Measurements from ENCODE around the gene JPH3. TPM values are rescaled to one million over a fixed set of nuclear protein-coding genes. Genes with fewer than 3 reads are reported as not detected.

The JPH3 gene
- polyA plus RNA-seq, 1 donor (not counting 4 experiments of a cell fraction or from before 2014, with no cell fraction given): not detected

DNA sequence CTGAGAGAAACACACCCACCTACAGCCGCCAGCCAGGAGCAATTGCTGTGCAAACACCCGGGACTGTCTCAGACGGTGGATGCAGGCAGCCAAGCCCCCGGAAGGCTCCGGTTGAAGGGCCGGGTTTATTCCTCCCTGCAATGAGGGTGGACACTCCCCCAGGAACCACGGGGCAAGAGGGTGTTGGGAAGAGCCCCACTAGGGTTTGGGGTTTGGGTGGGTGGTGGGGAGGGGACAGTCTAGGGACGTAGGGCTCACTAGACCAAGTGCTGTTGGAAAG is 19.2 kb downstream of the JPH3 start:
- peaks cover 5% of the 10 kb centered on the region for H3K4me1 ChIP-seq (ENCODE audit: control insufficient read depth, extremely low read depth, insufficient read depth, low read length)
- H3K27ac ChIP-seq (ENCODE audit: control insufficient read depth, insufficient read depth, low read length): no peak overlapping the region
- H4K20me1 ChIP-seq (ENCODE audit: control insufficient read depth, extremely low read depth, insufficient read depth, low read length): no peaks in the 10 kb centered on the region
- peaks cover 20% of the 10 kb centered on the region for H3K27me3 ChIP-seq (ENCODE audit: control insufficient read depth, extremely low read depth, insufficient read depth, low read length)
- H3K4me2 ChIP-seq (ENCODE audit: control insufficient read depth, extremely low read depth, insufficient read depth, low read depth, low read length): no peak overlapping the region
- TF ChIP-seq EZH2 (IDR thresholded peaks at IDR 0.05; ENCODE audit: low read length): no peak
- TF ChIP-seq, protein P1, sequence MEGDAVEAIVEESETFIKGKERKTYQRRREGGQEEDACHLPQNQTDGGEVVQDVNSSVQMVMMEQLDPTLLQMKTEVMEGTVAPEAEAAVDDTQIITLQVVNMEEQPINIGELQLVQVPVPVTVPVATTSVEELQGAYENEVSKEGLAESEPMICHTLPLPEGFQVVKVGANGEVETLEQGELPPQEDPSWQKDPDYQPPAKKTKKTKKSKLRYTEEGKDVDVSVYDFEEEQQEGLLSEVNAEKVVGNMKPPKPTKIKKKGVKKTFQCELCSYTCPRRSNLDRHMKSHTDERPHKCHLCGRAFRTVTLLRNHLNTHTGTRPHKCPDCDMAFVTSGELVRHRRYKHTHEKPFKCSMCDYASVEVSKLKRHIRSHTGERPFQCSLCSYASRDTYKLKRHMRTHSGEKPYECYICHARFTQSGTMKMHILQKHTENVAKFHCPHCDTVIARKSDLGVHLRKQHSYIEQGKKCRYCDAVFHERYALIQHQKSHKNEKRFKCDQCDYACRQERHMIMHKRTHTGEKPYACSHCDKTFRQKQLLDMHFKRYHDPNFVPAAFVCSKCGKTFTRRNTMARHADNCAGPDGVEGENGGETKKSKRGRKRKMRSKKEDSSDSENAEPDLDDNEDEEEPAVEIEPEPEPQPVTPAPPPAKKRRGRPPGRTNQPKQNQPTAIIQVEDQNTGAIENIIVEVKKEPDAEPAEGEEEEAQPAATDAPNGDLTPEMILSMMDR (optimal IDR thresholded peaks at IDR 0.05 in 1 of 3, IDR thresholded peaks at IDR 0.05 in 1 of 3, conservative IDR thresholded peaks at IDR 0.05 in 1 of 3; ENCODE audit: extremely low read depth in 1 of 3, insufficient read depth in 2 of 3, low read length in 3 of 3): no peak
- no peak overlapping the region for H2AFZ ChIP-seq (ENCODE audit: control insufficient read depth, low read length)
- no peaks in the 10 kb centered on the region for H3K36me3 ChIP-seq (ENCODE audit: control insufficient read depth in 2 of 2, extremely low read depth in 1 of 2, insufficient read depth in 2 of 2, low read length in 2 of 2)
- DNase-seq (ENCODE audit: low read depth, low spot score) (no peak), FAIRE-seq (no peak)
- no peaks in the 10 kb centered on the region for H3K9me3 ChIP-seq (ENCODE audit: control insufficient read depth, low read depth, low read length)
- no peaks in the 10 kb centered on the region for H3K9me1 ChIP-seq (ENCODE audit: control insufficient read depth, extremely low read depth, insufficient read depth, low read length)
- no peaks in the 10 kb centered on the region for H3K79me2 ChIP-seq (ENCODE audit: control insufficient read depth, insufficient read depth, low read length)
- H3K4me3 ChIP-seq (ENCODE audit: control insufficient read depth in 2 of 3, extremely low read depth in 1 of 3, insufficient read depth in 2 of 3, low read depth in 1 of 3, low read length in 3 of 3): no peak overlapping the region
- dilution Hi-C loops (cut with MboI; ENCODE audit: extremely low pct_ligation_motif_present, low sequenced_read_pairs): no loop called here
- no peak overlapping the region for H3K9ac ChIP-seq (ENCODE audit: control insufficient read depth, extremely low read depth, insufficient read depth, low read length)

DNA sequence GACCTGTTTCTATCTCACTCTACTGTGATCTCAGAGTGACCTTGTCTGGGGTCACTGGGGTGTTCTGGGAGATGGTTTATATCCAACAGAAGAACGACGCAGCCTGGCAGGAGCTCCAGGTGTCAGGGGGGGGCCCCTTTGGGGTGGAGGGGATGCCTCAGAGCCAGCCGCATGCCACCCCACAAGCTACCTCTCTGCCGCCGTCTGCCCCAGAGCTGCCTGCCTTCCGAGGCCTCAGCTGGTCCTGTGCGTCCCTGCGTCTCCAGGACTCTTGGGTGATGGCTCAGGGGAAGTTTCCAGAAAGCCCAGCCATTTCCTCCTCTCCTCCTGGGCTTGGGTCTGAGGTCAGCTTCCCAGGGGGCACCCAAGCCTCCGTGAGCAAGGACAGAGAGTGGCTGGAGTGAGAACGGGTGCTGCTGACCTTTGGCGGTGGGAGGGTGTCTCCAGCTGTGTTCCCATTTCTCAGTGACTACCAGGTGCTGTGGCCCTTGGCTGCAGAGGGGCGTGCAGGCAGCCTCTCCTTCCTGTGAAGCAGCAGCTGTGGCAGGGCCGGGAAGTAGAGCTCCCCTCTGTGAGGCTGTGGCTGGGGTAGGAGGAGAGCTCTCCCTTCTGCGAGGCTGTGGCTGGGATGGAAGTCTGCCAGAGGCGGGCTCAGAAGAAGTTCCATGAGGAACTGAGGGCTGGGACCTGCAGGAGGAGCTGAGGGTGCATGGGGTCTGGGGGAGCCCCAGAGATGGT is 19.8 kb downstream of the JPH3 start:
- TF ChIP-seq EZH2 (IDR thresholded peaks at IDR 0.05; ENCODE audit: low read length): no peak
- TF ChIP-seq, protein P1 (optimal IDR thresholded peaks at IDR 0.05 in 1 of 3, IDR thresholded peaks at IDR 0.05 in 1 of 3, conservative IDR thresholded peaks at IDR 0.05 in 1 of 3; ENCODE audit: extremely low read depth in 1 of 3, insufficient read depth in 2 of 3, low read length in 3 of 3): no peak
- no peak overlapping the region for H3K9ac ChIP-seq (ENCODE audit: control insufficient read depth, extremely low read depth, insufficient read depth, low read length)
- peaks cover 11% of the 10 kb centered on the region for H3K4me1 ChIP-seq (ENCODE audit: control insufficient read depth, extremely low read depth, insufficient read depth, low read length)
- dilution Hi-C loops (cut with MboI; ENCODE audit: extremely low pct_ligation_motif_present, low sequenced_read_pairs): no loop called here
- no peaks in the 10 kb centered on the region for H3K9me3 ChIP-seq (ENCODE audit: control insufficient read depth, low read depth, low read length)
- no peak overlapping the region for H3K4me2 ChIP-seq (ENCODE audit: control insufficient read depth, extremely low read depth, insufficient read depth, low read depth, low read length)
- H3K4me3 ChIP-seq (ENCODE audit: control insufficient read depth in 2 of 3, extremely low read depth in 1 of 3, insufficient read depth in 2 of 3, low read depth in 1 of 3, low read length in 3 of 3): no peak overlapping the region
- no peak for DNase-seq (ENCODE audit: low read depth, low spot score)
- H3K79me2 ChIP-seq (ENCODE audit: control insufficient read depth, insufficient read depth, low read length): no peaks in the 10 kb centered on the region
- no peak for FAIRE-seq
- H3K9me1 ChIP-seq (ENCODE audit: control insufficient read depth, extremely low read depth, insufficient read depth, low read length): no peaks in the 10 kb centered on the region
- no peaks in the 10 kb centered on the region for H3K36me3 ChIP-seq (ENCODE audit: control insufficient read depth in 2 of 2, extremely low read depth in 1 of 2, insufficient read depth in 2 of 2, low read length in 2 of 2)
- peaks cover 20% of the 10 kb centered on the region for H3K27me3 ChIP-seq (ENCODE audit: control insufficient read depth, extremely low read depth, insufficient read depth, low read length)
- H3K27ac ChIP-seq (ENCODE audit: control insufficient read depth, insufficient read depth, low read length): no peak overlapping the region
- no peak overlapping the region for H2AFZ ChIP-seq (ENCODE audit: control insufficient read depth, low read length)
- no peaks in the 10 kb centered on the region for H4K20me1 ChIP-seq (ENCODE audit: control insufficient read depth, extremely low read depth, insufficient read depth, low read length)
